ENCODE measurements around the gene LGALS3BP. TPM values are rescaled to one million over a fixed set of nuclear protein-coding genes. Genes with fewer than 3 reads are reported as not detected.

LGALS3BP gene
- total and polyA plus RNA-seq, 2 of the 8 experiments (the other 6 are each of a cell fraction or from before 2014, with no cell fraction given), result 56.1 to 61.6 TPM

DNA sequence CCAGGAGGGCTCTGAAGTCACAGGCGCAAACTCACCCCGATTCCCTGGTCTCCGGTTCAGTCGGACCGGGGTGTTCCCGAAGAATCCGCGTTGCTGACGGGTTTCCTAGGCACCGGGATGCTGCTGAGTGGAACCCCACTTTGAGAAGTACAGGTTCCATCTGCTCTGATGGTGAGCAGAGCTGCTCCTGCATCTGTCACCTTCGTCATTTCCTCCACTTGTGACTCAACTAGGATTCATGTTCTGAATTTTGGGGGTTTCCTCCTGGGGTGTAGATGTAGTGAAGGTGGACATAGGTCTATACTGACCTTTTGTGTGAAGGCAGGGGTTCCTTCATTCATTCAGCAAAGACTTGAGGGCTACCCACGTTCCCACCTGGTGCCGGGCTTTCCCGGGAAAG, 25.0 kb downstream of the LGALS3BP start:
- FAIRE-seq, result no peak
- CTCF ChIA-PET (ENCODE audit: partially characterized antibody), result interaction anchor here (0.6 to 4.2 kb wide), 6 partner anchors 12 to 88 kb away, joined by 3 to 18 read pairs (median 4); partner anchors contain the start of gene LGALS3BP
- H3K27ac ChIP-seq (ENCODE audit: low read depth, low read length), result no peak overlapping the region
- TF ChIP-seq RNF2 (IDR thresholded peaks at IDR 0.05; ENCODE audit: borderline replicate concordance, low read depth, low read length, missing control alignments, poor library complexity, severe bottlenecking) (no peak), BACH1 (IDR thresholded peaks at IDR 0.05; ENCODE audit: low read length) (no peak), SAP30 (IDR thresholded peaks at IDR 0.05; ENCODE audit: insufficient read depth, insufficient replicate concordance, low read length) (no peak), TBP (IDR thresholded peaks at IDR 0.05; ENCODE audit: low read depth, low read length) (no peak), EZH2 (IDR thresholded peaks at IDR 0.05; ENCODE audit: low read depth, low read length, severe bottlenecking) (no peak), CHD2 (IDR thresholded peaks at IDR 0.05; ENCODE audit: low read length) (no peak), HDAC2 (IDR thresholded peaks at IDR 0.05; ENCODE audit: borderline replicate concordance in 1 of 2, low read depth in 2 of 2, low read length in 2 of 2) (no peak), HDAC6 (IDR thresholded peaks at IDR 0.05; ENCODE audit: low read depth, low read length) (no peak), SP2 (IDR thresholded peaks at IDR 0.05; ENCODE audit: low read length) (no peak), KDM4A (IDR thresholded peaks at IDR 0.05; ENCODE audit: low read depth, low read length, severe bottlenecking) (no peak), KDM1A (IDR thresholded peaks at IDR 0.05; ENCODE audit: borderline replicate concordance, low read length) (no peak), GABPA (IDR thresholded peaks at IDR 0.05; ENCODE audit: borderline replicate concordance, insufficient read depth, low read length) (no peak), SP1 (IDR thresholded peaks at IDR 0.05; ENCODE audit: low read depth, low read length) (no peak), ASH2L (IDR thresholded peaks at IDR 0.05; ENCODE audit: low read length) (no peak)

More for the DNA sequence above, 25.0 kb downstream of the LGALS3BP start:
- WGBS, 2 experiments (ENCODE audit: extremely low coverage in 1 of 2, insufficient coverage in 1 of 2, insufficient read length in 1 of 2, insufficient replicate concordance in 2 of 2, low coverage in 1 of 2, low lambda C conversion rate in 2 of 2, missing lambda C conversion rate in 1 of 2), result 97% methylated on average over 13 of the region's 14 CpGs; no CpG with 5 or more reads in 1 of the 2 experiments
- H3K27me3 ChIP-seq (replicated peaks in 1 of 4; ENCODE audit: control insufficient read depth in 3 of 4, extremely low read depth in 1 of 4, insufficient read depth in 3 of 4, low read length in 3 of 4), result no peaks in the 10 kb centered on the region
- POLR2A ChIA-PET (ENCODE audit: partially characterized antibody), result interaction anchor here (3.3 kb wide), 1 partner anchor 11 kb away, joined by 10 read pairs; no protein-coding TSS in a partner anchor
- H3K4me3 ChIP-seq (ENCODE audit: extremely low read depth in 1 of 4, insufficient read depth in 2 of 4, low read depth in 3 of 4, low read length in 4 of 4), result no peak overlapping the region
- no peaks in the 10 kb centered on the region for H3K79me1 ChIP-seq (ENCODE audit: low read depth, low read length)
- H3K36me3 ChIP-seq (ENCODE audit: control insufficient read depth in 2 of 4, insufficient read depth in 4 of 4, low read length in 3 of 4), result no peaks in the 10 kb centered on the region
- no peak overlapping the region for H3K23ac ChIP-seq (ENCODE audit: insufficient read length)
- no peak overlapping the region for H2AK5ac ChIP-seq (ENCODE audit: low read depth, low read length)
- H3K4ac ChIP-seq (replicated peaks; ENCODE audit: insufficient read length, low read depth, low read length), result no peak overlapping the region
- no peak overlapping the region for H3K9ac ChIP-seq (replicated peaks in 1 of 4; ENCODE audit: extremely low read depth in 1 of 4, low read depth in 3 of 4, low read length in 3 of 4)
- DNase-seq (ENCODE audit: low read depth in 1 of 2, low spot score in 2 of 2), result no peak
- no peak overlapping the region for H3K4me2 ChIP-seq (ENCODE audit: insufficient read depth in 1 of 2, low read depth in 2 of 2, low read length in 2 of 2)
- no peak overlapping the region for H2AFZ ChIP-seq (ENCODE audit: low read length)
- no peak overlapping the region for H3K56ac ChIP-seq (replicated peaks; ENCODE audit: insufficient read length, low read depth, low read length)
- no peak overlapping the region for H3K14ac ChIP-seq (ENCODE audit: insufficient read length)
- no peak overlapping the region for H2BK12ac ChIP-seq (ENCODE audit: low read depth, low read length)
- H3K18ac ChIP-seq (ENCODE audit: extremely low read depth, low read length), result no peak overlapping the region
- H4K91ac ChIP-seq (replicated peaks; ENCODE audit: insufficient read length, low read length), result no peak overlapping the region
- no peak overlapping the region for H4K8ac ChIP-seq (ENCODE audit: extremely low read depth, insufficient read depth, low read length)
- H3K4me1 ChIP-seq (replicated peaks in 1 of 4; ENCODE audit: control insufficient read depth in 3 of 4, insufficient read depth in 4 of 4, low read length in 3 of 4), result peaks cover 0 to 7% (median under 1%) of the 10 kb centered on the region in 4 experiments; a peak in 3 of 7 replicates
- no peaks in the 10 kb centered on the region for H4K20me1 ChIP-seq (replicated peaks in 1 of 2; ENCODE audit: control insufficient read depth in 1 of 2, insufficient read depth in 2 of 2, low read length in 2 of 2)
- no peak overlapping the region for H2BK20ac ChIP-seq (ENCODE audit: low read length)
- H4K5ac ChIP-seq (ENCODE audit: insufficient read length, low read depth, low read length), result no peak overlapping the region
- no peak overlapping the region for H2BK15ac ChIP-seq (ENCODE audit: low read length)
- no peak overlapping the region for H2BK5ac ChIP-seq (ENCODE audit: low read depth, low read length)
- H2BK120ac ChIP-seq (replicated peaks; ENCODE audit: low read depth, low read length), result no peak overlapping the region
- 0 out of 2 replicates have a peak, but pooled peaks cover 1% of the 10 kb centered on the region for H3K23me2 ChIP-seq (ENCODE audit: low read depth, low read length)
- H3K79me2 ChIP-seq (ENCODE audit: control insufficient read depth in 1 of 2, insufficient read depth in 2 of 2, low read length in 2 of 2), result no peaks in the 10 kb centered on the region
- peaks cover 10 to 15% of the 10 kb centered on the region in 2 experiments; a peak in 3 of 4 replicates for H3K9me3 ChIP-seq (ENCODE audit: insufficient read depth in 2 of 2, low read depth in 1 of 2, low read length in 1 of 2)

All from H1 (cell line).